Right renal pelvis (tissue), 4 donors: ENCODE measurements around the gene THRB. TPM values are rescaled to one million over a fixed set of nuclear protein-coding genes. Genes with fewer than 3 reads are reported as not detected.

Experiments used
- DNase-seq, 4 donors: peaks; one replicate each; pipeline ENCODE4 v3.0.0-alpha.2; 2013; ENCODE audit warnings: low read depth in 4 of 4, low spot score in 3 of 4, missing footprints in 1 of 4
- polyA plus RNA-seq, 4 donors: library from polyadenylated mRNA; unstranded; fragments of 120-200 nt; gene quantifications; one replicate each; pipeline ENCODE4 v1.2.1, GENCODE V29; 2013; ENCODE audit not compliant: insufficient read length in 4 of 4

THRB gene
- polyA plus RNA-seq, 4 donors = 23.2 to 31.3 (median 27.0) TPM

DNA sequence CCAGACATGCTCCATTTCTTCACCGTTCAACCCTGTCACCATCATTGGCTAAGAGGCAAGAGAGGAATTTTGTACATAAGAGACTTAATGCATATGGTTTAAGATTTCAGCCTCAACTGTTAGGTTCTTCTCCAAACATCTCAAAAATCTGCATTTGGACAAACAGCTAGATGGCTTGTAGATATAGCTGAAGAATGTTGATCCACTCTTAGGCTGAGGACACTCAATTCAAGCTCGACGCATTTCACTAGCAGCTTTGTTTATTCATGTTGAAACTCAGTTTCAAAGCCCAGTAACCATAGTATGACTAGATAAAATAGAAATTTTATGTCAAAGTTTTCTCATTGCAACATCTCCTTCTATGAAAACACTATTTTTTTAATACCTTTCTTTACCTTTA, 208.2 kb downstream of the THRB start:
- DNase-seq = no peak

DNA sequence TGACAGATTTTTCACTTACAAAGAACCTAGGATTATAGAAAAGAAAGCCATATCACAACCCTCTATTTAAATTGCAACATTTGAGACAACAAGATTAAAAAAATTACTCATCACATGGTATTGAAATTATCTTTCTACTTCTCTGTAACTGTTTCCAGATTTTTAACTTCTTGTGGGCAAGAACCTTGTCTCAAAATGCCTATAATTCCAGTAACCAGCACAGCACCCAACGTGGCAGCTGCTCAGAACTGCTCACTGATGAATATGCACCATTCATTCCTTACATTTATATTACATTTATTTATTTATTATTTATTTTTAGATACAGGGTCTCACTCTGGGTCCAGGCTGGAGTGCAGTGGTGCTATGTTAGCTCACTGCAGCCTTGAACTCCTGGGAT, 216.1 kb downstream of the THRB start:
- no peak for DNase-seq

DNA sequence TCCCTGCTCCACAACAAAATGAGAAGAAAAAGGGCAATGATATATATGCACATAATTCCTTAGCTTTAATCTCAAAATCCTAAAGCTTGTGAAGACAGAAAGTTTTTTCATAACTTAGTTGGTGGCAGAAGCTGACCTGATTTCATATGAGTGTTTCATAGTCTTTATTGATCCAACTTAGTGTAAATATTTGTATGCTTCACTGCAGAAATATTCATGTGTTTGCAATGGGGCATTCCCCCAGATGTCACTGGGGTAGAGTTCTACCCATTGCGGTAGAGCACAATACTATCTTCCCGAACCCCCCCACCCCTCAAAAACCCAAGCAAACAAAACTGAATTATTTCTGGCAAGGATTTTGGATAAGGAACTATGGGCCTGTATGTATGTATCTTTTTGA, 221.2 kb downstream of the THRB start:
- no peak for DNase-seq

DNA sequence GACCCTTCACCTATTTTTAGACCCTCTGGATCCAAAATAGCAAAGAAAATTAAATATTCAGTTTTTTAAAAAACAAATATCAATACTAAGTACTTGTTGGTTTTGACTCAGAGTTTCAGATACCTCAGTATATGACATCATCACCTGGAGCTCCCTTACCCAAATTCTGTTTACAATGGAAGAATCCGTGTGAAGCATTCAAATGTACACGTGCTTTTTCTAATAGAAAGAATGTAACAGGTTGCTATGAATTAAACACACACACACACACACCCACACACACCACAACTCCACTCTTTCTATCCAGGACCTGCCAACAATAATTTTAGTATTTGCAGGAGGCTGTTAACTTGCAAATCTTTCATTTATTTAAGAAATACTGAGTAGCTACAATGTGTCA, 221.8 kb downstream of the THRB start:
- DNase-seq = no peak

DNA sequence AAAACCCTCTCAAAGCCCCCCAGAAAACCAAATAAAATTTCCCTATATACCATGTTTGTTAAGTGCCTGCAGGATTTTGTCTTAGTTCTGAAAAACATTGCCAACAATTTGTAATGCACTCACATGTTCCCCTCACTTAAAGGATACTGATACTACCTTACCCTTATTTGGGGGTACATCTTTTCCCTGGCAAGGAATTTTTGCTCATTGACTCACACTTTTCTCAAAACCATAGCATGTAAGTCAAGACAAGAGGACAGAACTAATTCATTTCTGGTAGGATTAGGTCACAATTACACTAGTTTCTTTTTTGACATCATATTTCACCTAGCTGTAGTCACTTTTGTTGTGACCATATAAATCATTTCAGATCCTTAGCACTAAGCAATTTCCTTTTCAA, 222.2 kb downstream of the THRB start:
- no peak for DNase-seq

DNA sequence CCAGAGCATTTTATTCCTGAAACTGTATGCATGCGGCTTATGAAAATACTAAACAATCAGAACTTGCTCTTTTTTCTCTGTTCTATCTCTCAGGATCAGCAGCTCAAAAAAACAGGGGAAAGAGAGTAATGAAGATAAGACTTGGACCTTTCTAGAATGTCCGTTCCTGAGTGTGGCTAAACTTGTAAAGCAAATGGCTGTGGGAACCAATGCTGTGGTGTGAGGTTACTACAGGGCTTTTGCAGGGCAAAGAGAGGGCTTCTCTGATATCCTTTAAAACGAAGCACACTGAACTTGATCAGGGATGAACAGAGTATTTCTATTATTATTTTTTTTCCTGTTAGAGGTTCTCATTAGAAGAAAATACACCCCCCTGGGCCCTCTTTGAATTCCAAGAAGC, 223.4 kb downstream of the THRB start:
- DNase-seq = no peak

DNA sequence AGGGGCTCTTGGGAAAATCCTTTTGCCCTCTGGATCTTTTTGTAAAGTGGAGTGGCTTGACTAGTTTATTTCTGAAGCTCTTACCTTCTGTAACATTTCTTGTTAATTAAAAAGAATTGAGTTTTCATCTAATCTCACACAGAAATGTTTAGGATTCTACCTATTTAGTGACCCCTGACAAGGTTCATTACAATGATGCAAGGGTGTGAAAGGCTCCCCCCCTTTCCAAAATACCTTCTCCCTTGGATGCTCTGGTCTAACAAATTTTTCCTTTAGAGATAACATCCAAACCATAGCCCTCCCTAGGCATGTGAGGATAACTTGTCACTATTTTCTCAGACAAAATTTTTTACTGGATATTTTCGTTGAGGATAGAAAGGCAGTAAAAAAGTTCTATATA, 223.9 kb downstream of the THRB start:
- no peak for DNase-seq

DNA sequence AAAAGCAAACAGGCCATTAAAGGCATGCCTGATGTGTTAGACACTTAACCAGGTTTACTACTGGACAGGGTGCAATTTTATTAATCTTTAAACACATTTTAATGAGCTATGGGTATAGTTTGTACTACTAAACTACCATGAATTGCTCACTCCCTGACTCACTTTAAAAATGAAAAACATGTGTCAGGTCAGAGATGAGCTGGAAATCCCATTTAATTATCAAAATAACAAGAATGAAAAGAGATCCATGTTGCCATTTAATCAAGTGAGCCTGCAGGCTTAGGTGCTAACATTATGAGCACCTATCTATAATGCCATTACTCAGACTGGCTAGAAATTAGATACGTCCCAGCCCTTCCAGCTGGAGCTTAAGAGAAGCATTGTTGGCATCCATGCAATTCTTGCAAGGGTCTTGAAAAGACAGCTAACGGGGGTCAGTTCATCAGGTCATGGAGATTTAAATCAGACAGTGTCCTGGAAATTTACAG, 224.4 kb downstream of the THRB start:
- DNase-seq = no peak

DNA sequence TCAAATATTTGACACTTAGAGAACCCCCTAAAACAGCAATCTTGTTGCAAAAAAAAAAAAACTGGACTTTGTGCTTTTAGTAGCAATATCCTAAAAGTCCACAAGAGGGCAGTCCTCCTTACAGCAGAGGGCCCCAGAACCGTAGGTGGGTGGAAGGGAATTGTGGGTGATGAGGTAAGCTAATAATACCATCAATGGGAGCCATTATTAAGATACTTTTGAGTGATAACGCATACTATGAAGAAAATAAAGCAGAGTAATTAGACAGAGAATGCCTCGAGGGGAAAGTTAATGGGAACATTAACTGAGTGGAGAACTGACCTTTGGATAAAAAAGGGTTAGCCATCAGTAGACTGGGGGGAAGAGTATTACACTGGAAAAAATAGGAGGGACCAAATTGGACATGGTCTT, 229.9 kb downstream of the THRB start:
- no peak for DNase-seq

DNA sequence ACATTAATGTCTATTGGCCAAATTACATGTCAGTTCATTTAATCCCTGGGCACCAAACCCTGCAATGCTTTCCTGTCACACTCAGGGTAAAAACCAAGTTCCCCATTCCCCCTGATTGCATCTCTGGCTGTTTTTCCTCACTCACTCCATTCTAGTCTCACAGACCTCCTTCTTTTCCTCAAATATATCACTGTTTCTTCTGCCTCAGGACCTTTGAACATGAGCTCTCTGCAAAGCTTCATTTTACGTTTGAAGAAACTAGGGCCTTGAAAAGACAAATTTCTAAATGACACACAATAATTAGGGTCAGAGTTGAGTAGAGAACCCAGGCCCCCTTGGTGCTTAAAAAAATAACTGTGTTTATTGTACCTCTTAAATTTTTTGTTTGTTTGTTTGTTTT, 230.6 kb downstream of the THRB start:
- DNase-seq = no peak

DNA sequence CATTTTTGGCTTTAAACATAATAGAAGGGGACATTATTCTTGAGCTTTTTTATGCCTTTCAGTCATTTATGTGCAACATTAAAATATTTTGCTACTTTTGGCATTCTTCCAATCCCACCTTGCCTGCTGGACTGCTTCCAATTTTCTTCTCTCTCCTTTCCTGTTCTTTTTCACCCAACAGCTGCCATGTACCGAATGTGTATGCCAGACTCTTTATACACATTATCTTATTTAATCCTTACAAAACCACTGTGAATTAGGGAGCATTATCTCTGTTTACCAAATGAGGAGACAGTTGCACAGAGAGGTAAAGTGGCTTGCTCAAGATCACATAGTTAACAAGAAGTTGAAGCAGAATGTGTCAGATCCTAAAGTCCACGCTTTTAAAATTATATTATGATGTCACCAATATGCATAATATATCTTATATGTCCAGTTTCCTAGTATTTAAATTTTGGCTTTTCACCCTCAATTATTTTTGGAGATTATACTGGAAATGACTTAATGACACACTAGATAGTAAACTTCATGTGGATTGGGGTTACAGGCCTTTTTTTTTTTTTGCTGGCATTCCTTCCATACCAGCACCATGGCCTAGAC, 231.5 kb downstream of the THRB start:
- DNase-seq = no peak

DNA sequence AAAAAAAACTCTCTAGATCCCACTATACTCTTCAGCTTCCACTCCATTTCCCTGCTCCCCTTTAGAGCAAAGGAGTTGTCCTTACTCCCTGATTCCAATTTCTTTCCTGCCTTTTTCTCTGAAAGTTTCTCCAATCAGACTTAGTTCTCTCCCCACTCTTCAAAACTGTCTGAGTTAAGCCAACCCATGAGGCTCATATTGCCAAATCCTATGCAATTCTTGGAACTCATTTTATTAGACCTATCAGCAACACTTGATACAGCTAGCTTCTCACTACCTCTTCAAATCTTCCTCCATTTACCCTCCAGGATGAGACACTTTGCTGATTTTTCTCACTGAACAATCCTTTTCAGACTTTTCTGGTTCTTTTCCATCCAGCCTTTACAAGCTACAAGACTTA, 233.1 kb downstream of the THRB start:
- DNase-seq = no peak

DNA sequence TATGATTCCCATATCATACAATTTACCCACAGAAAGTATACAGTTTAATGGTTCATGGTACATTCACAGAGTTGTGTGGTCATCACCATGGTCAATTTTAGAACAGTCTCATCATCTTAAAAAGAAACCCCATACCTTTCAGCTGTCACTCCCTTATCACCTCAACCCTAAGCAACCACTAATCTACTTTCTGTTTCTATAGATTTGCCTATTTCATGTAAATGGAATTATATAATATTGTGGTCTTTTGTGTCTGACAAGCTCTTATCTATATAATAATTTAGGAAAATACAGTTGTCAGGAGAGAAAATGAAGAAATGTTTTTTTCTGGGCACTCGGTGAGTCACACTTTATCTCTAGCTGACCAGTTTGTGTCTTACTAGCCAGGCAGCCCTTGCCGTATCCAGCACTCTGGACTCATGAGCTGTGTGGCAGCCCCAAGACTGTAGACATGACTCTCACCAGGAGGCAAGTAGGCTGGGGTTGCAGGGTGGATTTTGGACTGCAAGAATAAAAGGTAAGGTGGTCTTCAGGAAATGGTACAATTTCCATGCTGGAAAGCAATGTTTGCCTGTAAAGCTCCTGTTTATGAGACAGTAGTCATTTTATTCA, 234.6 kb downstream of the THRB start:
- no peak for DNase-seq

DNA sequence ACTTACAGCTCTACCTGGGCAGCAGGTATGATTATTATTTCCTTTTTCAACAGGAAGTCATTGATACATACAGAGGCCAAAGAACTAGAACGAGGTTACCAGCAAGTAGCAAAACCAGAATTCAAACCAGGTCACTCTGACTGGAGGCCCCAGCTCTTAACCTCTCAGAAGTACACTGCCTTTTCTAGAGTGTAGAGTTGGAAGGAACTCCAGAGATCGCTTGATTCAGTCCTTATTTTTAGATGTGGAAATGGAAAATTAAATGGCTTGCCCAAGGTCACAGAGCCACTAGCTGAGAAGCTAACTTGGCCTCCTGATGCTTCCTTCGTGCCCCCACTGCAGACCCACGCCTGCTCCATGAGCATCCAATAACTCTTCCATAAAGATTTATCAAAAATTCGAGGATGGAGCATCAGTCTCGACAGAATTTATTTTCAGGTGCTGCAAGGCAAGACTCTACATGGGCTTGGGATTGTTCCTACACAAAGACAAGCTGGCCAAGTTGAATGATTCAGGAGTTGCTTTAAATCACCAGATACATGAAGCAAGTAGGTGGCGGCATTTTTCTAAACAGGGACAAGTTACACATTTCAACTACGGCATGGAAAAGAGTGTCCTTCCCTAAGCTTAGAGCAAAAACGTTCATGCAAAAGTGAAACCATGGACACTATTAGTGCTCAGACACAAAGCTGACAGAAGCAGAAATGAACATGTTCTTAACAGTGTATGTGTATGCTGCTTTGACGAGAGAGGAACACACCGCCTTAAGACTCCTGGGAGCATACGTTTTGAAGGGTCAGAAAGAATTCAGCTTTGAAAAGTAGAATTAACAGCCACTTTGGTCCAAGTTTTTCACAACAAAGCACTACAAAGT, 235.7 kb downstream of the THRB start:
- DNase-seq = no peak

DNA sequence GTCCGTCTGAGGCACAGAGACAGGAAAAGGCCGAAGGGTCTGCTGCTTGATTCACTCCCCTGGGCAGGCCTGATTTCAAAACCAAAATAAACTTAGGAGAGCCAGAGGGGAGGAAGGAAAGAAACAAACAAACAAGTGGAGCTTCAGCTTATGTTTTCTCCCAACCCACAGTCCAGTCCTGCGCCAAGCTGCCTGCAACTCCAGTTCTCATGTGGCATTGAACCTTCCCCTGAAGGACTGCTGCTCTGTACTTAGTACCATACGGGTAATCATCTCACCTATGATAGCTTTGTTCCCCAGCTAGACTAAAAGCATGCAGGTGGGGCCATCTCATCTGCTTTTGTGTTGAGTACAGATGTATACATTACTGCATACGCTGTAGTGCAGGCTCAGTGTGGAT, 236.4 kb downstream of the THRB start:
- DNase-seq = no peak

DNA sequence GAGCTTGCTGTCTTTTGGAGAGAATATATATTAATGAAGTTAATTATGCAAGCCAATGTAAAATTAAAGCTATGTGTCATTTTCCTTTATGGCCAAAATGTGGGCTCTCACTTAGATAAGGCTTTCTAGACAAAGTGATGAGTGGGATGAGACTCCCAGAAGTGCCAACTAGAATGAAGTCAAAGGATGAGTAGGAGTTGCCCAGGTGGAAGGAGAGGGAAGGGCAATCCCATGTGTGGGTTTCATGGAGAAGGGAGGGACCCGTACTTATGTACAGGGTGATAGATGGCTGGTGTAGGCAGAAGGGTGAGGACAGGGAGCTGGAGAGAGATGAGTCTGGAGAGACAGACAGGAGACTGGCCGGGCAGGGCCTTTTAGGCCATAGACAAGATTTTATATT, 239.2 kb downstream of the THRB start:
- DNase-seq = no peak

DNA sequence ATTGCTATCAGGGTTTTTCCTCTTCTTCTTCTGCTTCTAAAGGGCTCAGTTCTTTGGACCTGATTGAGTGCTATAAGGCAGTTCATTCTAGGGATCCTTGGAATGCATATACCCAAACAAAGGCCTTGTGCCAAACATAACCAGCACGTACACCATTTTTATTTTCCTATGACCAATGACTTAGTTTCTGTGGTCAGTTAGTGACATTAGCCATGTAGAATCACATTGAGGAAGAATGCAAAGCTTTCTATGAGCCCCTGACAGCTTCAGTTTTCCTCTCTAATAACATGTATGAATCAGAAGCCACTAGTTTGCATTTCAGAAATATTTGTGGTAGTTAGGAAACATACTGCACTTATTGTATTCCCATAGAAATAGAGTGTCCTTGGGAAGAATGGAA, 240.0 kb downstream of the THRB start:
- DNase-seq = no peak

DNA sequence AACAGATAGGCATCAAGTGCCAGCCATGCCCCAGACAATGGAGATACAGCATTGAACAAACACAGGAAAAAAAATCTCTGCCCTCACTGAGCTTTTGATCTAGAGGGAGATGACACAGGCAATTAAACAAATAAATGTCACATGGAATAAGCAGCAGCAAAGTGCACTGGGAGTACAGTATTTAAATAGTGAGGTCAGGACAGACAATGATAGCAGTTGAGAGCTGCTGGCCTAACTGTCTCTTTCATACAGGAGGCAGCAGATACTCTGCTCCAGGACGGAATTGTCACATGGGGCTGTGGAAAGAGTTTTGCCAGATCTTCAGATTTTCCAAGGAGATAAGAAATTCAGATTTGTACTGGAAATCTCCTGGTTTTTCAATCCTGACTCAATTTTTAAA, 241.3 kb downstream of the THRB start:
- DNase-seq = no peak

DNA sequence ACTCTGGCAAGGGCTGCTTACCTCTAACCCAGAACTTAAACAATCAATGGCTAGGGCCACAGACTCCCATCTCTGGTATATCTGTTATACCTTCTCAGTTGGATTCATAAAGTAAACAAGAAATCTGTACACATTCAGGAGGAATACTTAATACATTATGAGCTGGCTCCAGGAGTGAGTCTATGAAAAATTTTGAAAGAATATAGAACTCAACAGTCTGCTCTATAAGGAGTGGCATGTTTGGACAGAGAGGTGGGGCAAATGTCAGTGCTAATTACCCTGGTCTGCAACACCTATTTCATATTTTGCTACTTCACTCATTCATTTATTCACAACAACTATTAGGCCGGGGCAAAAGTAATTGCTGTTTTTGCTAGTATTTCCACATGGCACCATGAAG, 245.1 kb downstream of the THRB start:
- DNase-seq = no peak

DNA sequence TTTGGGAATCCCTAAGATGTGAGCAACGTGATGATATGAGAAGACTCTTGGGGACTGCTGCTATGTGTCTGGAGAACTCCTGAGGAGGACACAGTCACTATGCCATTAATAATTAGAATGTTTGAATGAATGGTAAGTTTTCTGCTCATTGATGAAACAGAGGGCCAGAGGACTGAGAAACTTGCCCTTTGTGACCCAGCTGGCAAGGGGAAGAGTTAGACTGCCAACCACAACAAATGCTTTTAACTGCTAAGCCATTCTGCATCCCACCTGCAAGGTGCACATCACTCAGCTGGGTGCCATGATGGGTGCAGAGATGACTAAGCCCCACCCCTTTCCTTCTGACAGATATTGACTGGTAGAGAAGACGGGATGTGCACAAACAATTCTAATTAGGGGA, 249.6 kb downstream of the THRB start:
- DNase-seq = no peak

DNA sequence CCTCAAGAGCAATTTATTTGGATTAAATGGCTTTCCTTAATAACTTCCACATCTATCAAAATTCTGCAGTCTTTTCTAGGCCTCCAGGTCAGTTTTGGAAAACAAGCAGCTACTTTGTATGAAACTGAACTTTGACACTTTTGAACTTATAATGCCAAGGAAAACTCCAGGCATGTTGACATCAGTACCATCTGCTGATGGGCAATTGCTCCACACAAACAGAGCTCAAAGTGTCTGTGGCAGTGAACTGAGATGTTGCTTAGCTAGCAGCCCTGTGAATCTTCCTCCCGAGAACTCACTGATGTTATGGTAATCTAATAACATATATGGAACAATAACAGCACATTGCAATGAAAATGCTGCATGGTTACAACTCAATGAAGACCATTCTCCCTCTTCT, 250.2 kb downstream of the THRB start:
- no peak for DNase-seq
